Ovary (tissue), 3 donors: ENCODE results near the gene EYA2.

Experiments
- POLR2A ChIP-seq: fragments of 450-650 bp; IDR thresholded peaks from one replicate; pipeline ENCODE4 v1.6.1; 2017; ENCODE audit warnings: antibody characterized with exemption, mild to moderate bottlenecking, moderate library complexity
- TF ChIP-seq, protein P1 (sequence below), 3 donors: fragments of 450-650 bp in 2 of 3; fragments of 200-600 bp in 1 of 3; IDR thresholded peaks; one replicate each; pipeline versions ENCODE4 v1.5.1 to v1.8.0; 2016 to 2022; ENCODE audit warnings: antibody characterized with exemption in 3 of 3, mild to moderate bottlenecking in 1 of 3
- donor health status: DM: no; HTN: no; CAD: no.

DNA sequence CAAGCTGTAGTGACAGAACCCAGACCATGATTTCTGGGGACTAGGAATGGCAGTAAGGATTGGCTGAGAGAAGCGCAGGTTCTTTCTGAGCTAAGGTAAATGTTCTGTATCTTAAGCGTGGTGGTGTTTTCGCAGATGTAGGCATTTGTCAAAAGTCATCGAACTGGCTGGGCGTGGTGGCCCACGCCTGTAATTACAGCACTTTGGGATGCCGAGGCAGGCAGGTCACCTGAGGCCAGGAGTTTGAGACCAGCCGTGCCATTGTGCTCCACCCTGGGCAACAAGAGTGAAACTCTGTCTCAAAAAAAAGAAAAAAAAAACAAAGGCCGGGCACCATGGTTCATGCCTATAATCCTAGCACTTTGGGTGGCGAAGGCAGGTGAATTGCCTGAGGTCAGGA is 40.7 kb upstream of the EYA2 start:
- TF ChIP-seq, protein P1, sequence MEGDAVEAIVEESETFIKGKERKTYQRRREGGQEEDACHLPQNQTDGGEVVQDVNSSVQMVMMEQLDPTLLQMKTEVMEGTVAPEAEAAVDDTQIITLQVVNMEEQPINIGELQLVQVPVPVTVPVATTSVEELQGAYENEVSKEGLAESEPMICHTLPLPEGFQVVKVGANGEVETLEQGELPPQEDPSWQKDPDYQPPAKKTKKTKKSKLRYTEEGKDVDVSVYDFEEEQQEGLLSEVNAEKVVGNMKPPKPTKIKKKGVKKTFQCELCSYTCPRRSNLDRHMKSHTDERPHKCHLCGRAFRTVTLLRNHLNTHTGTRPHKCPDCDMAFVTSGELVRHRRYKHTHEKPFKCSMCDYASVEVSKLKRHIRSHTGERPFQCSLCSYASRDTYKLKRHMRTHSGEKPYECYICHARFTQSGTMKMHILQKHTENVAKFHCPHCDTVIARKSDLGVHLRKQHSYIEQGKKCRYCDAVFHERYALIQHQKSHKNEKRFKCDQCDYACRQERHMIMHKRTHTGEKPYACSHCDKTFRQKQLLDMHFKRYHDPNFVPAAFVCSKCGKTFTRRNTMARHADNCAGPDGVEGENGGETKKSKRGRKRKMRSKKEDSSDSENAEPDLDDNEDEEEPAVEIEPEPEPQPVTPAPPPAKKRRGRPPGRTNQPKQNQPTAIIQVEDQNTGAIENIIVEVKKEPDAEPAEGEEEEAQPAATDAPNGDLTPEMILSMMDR (IDR thresholded peaks at IDR 0.05): no peak
- TF ChIP-seq POLR2A: no peak
